Erythroblast (primary cell): ENCODE data around the gene NCAM2.

Experiments
- GATA1 ChIP-seq: IDR thresholded peaks from 2 replicates; pipeline ENCODE4 v1.6.1; 2011; ENCODE audit warnings: low read depth, mild to moderate bottlenecking, control low read depth, low read length, moderate library complexity
- POLR2A ChIP-seq: IDR thresholded peaks from 2 replicates; pipeline ENCODE4 v1.6.1; 2011; ENCODE audit warnings: mild to moderate bottlenecking, low read length

GRCh38 chr21:21158376-21158918, 160.2 kb downstream of the NCAM2 start:
- TF ChIP-seq POLR2A (no peak), GATA1 (no peak)
